Bronchial smooth muscle cell (primary cell): ENCODE measurements around the gene OSBPL8. TPM values are rescaled to one million over a fixed set of nuclear protein-coding genes. Genes with fewer than 3 reads are reported as not detected.

Experiments
- total RNA-seq: library from RNA; depleted of rRNA; stranded (reverse); fragments of >200 nt; gene quantifications from 2 replicates; pipeline ENCODE4 v1.2.1, GENCODE V29; 2014

OSBPL8 gene, protein sequence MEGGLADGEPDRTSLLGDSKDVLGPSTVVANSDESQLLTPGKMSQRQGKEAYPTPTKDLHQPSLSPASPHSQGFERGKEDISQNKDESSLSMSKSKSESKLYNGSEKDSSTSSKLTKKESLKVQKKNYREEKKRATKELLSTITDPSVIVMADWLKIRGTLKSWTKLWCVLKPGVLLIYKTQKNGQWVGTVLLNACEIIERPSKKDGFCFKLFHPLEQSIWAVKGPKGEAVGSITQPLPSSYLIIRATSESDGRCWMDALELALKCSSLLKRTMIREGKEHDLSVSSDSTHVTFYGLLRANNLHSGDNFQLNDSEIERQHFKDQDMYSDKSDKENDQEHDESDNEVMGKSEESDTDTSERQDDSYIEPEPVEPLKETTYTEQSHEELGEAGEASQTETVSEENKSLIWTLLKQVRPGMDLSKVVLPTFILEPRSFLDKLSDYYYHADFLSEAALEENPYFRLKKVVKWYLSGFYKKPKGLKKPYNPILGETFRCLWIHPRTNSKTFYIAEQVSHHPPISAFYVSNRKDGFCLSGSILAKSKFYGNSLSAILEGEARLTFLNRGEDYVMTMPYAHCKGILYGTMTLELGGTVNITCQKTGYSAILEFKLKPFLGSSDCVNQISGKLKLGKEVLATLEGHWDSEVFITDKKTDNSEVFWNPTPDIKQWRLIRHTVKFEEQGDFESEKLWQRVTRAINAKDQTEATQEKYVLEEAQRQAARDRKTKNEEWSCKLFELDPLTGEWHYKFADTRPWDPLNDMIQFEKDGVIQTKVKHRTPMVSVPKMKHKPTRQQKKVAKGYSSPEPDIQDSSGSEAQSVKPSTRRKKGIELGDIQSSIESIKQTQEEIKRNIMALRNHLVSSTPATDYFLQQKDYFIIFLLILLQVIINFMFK
- 72.0 and 114 TPM in 2 replicates for total RNA-seq

DNA sequence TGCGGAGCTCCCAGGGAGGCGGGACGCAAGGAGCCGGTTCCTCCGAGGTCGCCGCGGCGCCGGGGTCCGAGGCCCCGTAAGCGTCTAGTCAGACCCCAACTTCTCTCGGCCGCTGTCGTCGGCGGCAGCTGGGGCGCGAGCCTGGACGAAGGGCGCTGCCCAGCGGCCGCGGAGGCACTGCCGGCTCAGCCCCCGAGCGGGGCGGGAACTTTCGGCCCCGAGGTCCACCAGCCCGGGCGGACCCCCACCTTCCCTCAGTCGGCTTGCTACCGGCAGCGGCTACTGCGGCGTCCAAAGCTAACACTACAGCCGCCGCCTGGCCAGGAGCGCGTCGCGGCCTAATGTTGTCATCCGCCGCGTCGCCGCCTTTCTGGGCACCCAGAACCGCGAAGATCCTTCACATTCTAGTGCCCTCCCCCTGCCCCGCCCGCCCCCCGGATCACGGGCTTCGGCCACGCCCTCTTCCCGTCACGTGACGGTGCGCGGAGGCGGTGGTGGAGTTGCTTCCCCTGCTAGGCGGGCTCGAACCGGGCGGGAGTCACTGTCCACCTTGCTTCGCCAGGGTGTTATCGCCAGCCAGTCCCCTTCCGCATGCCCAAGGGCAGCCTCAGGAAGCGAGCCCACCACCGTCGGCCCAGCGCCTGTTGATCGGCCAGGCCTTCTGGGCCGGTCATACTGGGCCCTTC, at the start of gene OSBPL8:
TSS of gene OSBPL8 (minus strand) at position 372 of the 686 bp plus-strand sequence. CDS start 72,220 bp downstream, outside the sequence.

DNA sequence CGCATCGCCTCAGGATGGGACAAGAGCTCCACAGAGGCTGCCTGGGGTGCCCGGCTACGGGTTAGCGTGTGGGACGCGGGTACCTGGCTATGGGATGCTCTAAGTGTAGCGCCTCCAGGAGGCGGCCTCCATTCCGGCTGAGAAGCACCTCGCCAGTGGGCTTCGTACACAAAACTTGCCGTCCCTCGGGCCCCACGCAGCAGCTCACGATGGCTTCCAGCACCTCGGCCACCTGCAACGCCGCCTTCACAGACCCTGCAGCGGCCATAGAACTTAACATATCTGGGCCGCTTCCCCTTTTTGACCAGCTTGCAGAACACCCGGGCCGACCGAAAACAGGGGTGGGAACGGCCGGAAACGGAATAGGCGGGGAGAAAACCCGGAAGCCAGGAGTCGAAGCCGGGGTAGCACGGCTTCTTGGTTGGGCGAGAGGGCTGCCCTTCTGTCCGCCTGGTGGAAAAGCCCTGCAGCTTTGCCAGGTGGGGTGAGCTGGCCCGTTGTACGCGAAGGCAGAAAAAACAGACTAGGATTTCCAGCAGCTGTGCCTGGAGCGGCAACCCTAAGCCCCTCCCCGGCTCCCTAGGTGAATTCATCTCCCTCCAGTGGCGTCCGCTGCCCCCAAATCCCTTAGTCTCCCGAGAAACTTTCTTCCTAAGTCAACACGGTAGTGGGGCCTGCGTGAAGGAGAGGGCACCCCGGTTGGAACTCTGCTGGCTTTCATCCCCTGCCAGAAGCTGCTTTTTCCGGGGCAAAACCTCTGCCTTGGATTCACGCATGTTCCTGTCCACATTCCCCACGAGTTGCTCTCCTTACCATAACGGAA, 211.3 kb downstream of the OSBPL8 start, which contains the start of gene BBS10:
TSS of gene BBS10 (minus strand) at position 337 of the 823 bp plus-strand sequence. CDS start at position 280, 57 bp downstream.

Other genes starting within 250 kb of the OSBPL8 start
- 10.5 and 15.6 TPM in 2 replicates for gene BBS10, start 211.4 kb downstream of the OSBPL8 start, total RNA-seq
- 60.4 and 122 TPM in 2 replicates for gene ZDHHC17, start 204.3 kb upstream of the OSBPL8 start, total RNA-seq